GM12873 (cell line): Measurements from ENCODE around the gene OSR1.
A peak's percentile ranks its signal among the peaks of the same experiment; 100 is the strongest.

Experiments used
- TF ChIP-seq, protein P1 (sequence below): IDR thresholded peaks from 2 replicates; pipeline ENCODE4 v1.5.1; 2012; ENCODE audit warnings: low read depth, mild to moderate bottlenecking, moderate library complexity, low read length, control low read depth; ENCODE audit not compliant: insufficient read depth; ENCODE audit errors: missing control alignments

OSR1 gene

DNA sequence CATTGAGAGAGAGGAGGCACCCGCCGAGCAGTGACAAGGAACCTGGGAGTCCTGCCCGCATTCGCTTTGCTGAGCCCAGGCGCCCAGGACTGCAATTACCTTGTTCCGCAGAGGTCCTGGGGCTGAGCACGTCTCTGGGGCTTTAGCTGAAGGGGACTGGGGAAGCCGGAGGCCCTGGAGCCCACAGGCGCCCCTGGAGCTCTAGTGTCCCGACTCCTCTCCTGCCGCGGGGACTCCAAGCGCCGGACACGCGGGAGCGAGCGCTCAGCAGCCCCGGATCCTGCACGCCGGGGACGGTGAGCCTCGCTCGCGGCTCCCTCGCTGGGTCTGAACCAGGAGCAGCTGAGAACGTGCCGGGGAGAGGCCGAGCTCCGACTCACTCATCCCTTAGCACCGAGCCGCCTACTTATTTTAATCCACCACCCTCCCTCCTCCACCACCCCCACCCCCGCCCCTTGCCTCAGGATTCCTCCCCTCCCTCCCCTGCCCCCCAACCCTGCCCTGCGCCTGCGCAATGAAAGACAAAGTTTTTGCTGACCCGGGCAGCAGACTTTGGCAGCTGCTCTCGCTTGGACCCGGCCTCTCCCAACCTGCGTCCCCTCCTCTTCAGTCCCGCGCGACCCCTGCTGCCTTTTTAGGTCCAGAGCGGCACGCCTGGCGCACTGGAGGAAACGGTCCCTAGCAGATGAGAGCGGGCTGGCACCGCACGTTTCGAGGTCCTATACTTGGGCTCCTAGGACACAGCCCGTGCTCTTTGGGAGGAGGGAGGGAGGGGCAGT, at the start of gene OSR1:
Gene OSR1, minus strand, starts transcription at position 382 of the 779 bp plus-strand sequence. CDS start 4,818 bp downstream, outside the sequence.
- TF ChIP-seq, protein P1, sequence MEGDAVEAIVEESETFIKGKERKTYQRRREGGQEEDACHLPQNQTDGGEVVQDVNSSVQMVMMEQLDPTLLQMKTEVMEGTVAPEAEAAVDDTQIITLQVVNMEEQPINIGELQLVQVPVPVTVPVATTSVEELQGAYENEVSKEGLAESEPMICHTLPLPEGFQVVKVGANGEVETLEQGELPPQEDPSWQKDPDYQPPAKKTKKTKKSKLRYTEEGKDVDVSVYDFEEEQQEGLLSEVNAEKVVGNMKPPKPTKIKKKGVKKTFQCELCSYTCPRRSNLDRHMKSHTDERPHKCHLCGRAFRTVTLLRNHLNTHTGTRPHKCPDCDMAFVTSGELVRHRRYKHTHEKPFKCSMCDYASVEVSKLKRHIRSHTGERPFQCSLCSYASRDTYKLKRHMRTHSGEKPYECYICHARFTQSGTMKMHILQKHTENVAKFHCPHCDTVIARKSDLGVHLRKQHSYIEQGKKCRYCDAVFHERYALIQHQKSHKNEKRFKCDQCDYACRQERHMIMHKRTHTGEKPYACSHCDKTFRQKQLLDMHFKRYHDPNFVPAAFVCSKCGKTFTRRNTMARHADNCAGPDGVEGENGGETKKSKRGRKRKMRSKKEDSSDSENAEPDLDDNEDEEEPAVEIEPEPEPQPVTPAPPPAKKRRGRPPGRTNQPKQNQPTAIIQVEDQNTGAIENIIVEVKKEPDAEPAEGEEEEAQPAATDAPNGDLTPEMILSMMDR: no peak

DNA sequence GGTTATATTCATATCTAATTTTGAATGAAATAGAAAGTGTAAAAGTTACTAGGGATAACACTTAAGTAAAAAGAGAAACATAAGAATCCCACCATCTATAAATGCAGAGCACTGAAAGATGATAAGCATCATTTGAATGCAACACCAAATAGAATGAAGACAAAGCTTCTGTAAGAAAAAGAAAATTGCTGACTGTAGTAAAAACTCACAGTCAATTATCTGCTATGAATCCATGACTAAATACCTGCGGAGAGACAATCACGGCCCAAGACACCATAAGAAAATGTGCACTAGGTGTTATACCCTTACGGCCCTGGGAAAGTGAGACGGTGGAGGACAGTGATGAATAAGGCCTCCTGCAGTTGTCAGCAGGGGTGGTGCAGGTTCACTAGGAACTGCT, 45.4 kb upstream of the OSR1 start:
- TF ChIP-seq, protein P1: no peak

DNA sequence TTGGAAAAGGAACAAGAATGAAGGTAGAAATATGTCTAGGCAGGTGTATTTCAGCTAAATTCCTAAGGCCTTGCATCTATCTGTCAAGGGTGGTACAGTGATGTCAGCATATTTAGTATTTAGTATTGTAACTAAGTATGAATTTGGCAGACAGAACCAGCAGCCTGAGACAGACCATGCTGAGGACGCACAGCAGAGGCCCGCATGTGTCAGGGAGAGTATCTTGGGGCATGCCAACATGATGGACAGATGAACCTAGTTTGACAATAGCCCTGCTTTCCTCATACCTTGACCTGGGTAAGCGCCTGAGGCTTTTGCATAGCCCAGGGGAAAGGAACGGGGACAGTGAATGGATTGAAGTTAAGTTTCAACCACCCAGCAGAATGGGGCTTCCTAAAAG, 33.8 kb upstream of the OSR1 start:
- TF ChIP-seq, protein P1: no peak

DNA sequence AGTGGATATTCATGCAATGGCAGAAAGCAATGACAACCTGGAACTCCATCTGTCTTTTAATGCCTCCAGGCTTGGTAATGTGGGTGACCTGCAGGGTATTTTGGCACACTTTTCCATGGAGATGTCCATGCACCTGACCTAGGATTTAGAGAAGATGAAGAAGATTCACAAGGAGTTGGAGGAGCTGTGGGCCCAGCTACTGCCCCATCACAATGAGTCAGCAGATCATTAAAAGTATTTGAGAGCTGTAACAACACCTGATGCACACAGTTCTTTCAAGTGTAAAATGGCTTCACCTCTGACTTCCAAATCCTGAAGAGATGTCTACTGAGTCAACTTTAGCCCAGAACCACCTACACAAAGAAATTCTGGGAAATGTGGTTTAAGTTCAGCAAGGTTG, 22.1 kb upstream of the OSR1 start:
- TF ChIP-seq, protein P1: no peak

DNA sequence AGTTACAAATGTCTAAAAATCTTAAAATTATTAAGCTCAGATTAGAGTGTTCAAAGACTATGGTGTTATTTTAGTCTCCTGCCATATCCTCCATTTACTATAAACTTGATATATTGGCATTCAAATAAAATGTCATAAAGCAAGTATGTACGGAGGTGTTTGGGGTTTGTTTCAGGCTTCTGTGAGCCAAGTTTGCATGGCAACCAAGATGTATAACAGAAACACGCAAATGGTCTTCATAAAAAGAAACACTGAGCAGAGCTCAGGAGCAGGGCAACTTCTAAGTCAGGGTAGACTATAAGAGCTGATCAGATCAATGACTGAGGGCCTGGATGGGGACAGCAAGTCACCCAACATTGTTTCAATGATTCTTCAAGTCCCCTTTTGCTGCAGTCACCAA, 20.5 kb upstream of the OSR1 start:
- TF ChIP-seq, protein P1: no peak

DNA sequence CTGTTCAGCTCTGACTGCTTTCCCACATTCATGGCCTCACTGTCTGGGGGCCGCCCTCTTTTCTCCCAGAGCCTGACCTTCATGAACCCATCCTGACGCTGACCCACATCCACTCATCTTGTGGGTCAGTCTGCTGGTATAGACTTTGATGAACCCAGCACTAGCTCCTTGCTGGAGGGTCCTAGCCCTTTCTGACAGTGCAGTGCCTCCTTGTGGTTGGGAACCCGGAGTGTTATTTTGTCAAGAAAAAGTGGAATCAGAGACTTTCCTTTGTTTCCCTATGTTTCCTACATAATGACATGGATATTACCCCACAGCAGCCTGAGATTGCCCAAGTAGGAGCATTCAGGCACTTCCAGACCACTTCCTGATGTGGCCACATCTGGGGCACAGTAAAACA, 19.3 kb upstream of the OSR1 start:
- TF ChIP-seq, protein P1: peak; percentile 35

DNA sequence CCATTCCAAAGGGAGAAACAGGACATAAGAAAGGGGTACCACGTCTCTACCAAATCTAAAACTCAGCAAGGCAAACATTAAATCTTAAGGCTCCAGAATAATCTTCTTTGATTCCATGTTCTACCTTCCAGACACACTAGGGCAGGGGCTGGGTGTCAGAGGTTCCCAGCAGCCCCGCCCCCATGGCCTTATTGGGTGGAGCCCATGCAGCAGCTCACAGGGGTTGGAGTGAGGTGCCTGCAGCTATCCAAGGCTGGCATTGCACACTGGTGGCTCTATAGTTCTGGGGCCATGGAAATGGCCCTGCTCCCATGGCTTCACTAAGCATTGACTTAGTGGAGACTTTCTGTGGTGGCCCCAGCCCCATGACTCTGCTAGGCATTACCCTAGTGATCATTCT, 14.9 kb upstream of the OSR1 start:
- TF ChIP-seq, protein P1: no peak
